ENCODE results near the gene ILDR2. TPM values are rescaled to one million over a fixed set of nuclear protein-coding genes. Genes with fewer than 3 reads are reported as not detected.
"Not testable (repeated sequence)": the region's sequence is repeated elsewhere in the genome, so short reads cannot be mapped to it uniquely, and the experiment has no call there.

The ILDR2 gene
- total RNA-seq, 2 donors from 2014 or later: 10.2 to 14.6 TPM

- Mint-ChIP-seq H3K27ac (no peak overlapping the region), H3K36me3 (no peaks in the 10 kb centered on the region), H3K9me3 (no peaks in the 10 kb centered on the region)
- ATAC-seq (peak; percentile 51 to 82), DNase-seq (ENCODE audit: low spot score in 2 of 2) (peak in 1 of 2 donors; percentile 54)
Measured at GRCh38 chr1:166884040-166884642, 91.2 kb downstream of the ILDR2 start.

- ATAC-seq (no peak), DNase-seq (ENCODE audit: low spot score in 2 of 2) (no peak)
- no peaks in the 10 kb centered on the region for H3K9me3 Mint-ChIP-seq
- no peak overlapping the region for H3K27ac Mint-ChIP-seq
- peaks cover 0 to 4% of the 10 kb centered on the region in 2 donors for H3K36me3 Mint-ChIP-seq
Measured at GRCh38 chr1:166882893-166883292, 92.4 kb downstream of the ILDR2 start.

GRCh38 chr1:166878173-166878917 is 97.0 kb downstream of the ILDR2 start:
- not testable (repeated sequence) for DNase-seq (ENCODE audit: low spot score in 2 of 2); ATAC-seq; H3K27ac Mint-ChIP-seq; H3K36me3 Mint-ChIP-seq; H3K9me3 Mint-ChIP-seq

DNA sequence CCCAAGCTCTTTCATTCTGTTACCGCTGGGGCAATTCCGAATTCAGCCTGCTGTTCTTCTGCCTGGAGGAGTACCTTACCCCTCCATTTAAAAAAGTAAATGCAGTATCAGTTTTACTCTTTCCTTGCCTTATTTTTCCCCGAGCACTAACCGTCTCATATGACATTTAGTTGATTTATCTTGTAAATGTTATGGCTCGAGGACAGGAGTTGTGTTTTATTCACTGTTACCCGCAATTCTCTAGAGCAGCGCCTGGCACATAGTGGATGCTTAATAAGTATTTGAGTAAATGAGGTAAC is 98.9 kb downstream of the ILDR2 start:
- peak overlapping the region; percentile 90 to 99 for H3K27ac Mint-ChIP-seq
- ATAC-seq (peak in 1 of 2 donors; percentile 7), DNase-seq (ENCODE audit: low spot score in 2 of 2) (no peak)
- peaks cover 9 to 19% of the 10 kb centered on the region in 2 donors for H3K36me3 Mint-ChIP-seq
- no peaks in the 10 kb centered on the region for H3K9me3 Mint-ChIP-seq

DNA sequence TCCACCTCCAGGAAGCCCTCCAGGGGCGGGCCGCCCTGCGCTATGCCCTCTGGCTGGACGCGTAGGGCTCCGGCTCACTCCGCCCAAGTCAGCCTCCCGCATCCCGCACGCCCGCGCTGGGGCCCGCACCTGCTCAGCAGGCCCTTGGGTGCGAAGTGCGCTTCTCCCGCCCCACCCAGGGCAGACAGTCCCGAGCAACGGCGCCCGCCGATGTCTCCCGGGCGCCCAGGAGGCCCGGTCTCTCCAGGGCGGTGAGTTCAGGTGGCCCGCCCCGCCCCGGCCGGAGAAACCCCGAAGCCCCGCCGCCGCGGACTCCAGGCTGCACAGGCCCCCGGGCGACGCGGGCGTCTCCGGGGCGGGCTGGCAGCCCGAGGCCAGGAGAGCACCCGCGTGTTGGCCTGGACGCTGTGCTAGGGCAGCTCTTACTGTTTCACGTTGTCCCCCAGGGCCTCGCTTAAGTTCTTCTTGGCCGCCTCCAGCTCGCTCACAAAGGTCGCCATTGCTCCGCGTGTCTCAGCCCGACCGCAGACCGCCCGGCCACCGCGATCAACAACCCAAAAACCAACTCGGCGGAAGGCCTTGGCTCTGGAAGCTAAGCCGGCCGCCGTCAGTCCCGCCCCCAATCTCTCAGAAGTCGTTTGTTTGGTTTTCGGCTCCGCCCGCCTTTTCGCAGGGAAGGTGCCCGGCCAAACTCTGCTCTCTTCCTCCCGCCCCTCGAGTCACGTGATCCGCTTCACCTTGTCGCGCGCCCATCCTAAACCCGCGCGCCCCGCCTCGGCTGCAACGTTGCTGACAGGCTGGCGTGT is 99.4 kb downstream of the ILDR2 start, which contains the start of gene TADA1:
TADA1 (minus strand) TSS at position 531 of the 806 bp plus-strand sequence; CDS start at position 500, 31 bp downstream.
- ATAC-seq (peak; percentile 88 to 91), DNase-seq (ENCODE audit: low spot score in 2 of 2) (peak; percentile 95 to 98)
- no peaks in the 10 kb centered on the region for H3K9me3 Mint-ChIP-seq
- peaks cover 9 to 19% of the 10 kb centered on the region in 2 donors for H3K36me3 Mint-ChIP-seq
- peak within 1 kb of the TSS; percentile 90 to 99 for H3K27ac Mint-ChIP-seq

DNA sequence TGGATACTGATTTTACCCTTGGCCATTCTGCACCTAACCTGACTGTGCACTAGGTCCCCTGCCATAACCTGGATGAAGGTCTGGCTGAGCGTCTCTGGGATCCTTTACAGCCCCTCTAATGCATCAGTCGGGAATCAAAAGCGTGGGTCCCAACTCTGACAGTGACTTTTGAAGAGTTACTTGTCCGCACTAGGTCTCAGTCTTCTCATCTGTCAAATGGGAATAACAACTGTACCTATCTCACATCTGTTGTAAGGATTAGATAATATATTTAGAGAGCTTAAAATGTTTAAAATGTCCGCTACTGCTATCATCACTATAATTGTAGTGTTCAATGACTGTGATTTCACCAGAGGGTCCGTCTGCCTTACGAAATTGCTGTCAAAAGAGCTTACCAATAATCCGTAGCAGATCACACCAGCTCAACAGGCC is 100.0 kb downstream of the ILDR2 start:
- no peak for ATAC-seq
- DNase-seq (ENCODE audit: low spot score in 2 of 2): no peak
- H3K9me3 Mint-ChIP-seq: no peaks in the 10 kb centered on the region
- peaks cover 9 to 19% of the 10 kb centered on the region in 2 donors for H3K36me3 Mint-ChIP-seq
- H3K27ac Mint-ChIP-seq: peak overlapping the region; percentile 90 to 91

- ATAC-seq (no peak), DNase-seq (ENCODE audit: low spot score in 2 of 2) (no peak)
- Mint-ChIP-seq H3K9me3 (no peaks in the 10 kb centered on the region), H3K36me3 (peaks cover 9 to 19% of the 10 kb centered on the region in 2 donors), H3K27ac (peak overlapping the region in 1 of 2 donors; percentile 91)
Measured at GRCh38 chr1:166874464-166874863, 100.9 kb downstream of the ILDR2 start.

GRCh38 chr1:166870584-166870983 is 104.8 kb downstream of the ILDR2 start:
- peak overlapping the region in 1 of 2 donors; percentile 26 for H3K27ac Mint-ChIP-seq
- peaks cover 0 to 19% of the 10 kb centered on the region in 2 donors for H3K36me3 Mint-ChIP-seq
- H3K9me3 Mint-ChIP-seq: no peaks in the 10 kb centered on the region
- DNase-seq (ENCODE audit: low spot score in 2 of 2) (no peak), ATAC-seq (no peak)

GRCh38 chr1:166869318-166870099 is 105.8 kb downstream of the ILDR2 start:
- peak; percentile 16 to 40 for ATAC-seq

GRCh38 chr1:166868639-166869038 is 106.7 kb downstream of the ILDR2 start:
- H3K27ac Mint-ChIP-seq: peak overlapping the region in 1 of 2 donors; percentile 58
- ATAC-seq (no peak), DNase-seq (ENCODE audit: low spot score in 2 of 2) (no peak)
- H3K9me3 Mint-ChIP-seq: no peaks in the 10 kb centered on the region
- H3K36me3 Mint-ChIP-seq: peaks cover 0 to 13% of the 10 kb centered on the region in 2 donors

More at GRCh38 chr1:166869318-166870099, 105.8 kb downstream of the ILDR2 start:
- no peaks in the 10 kb centered on the region for H3K9me3 Mint-ChIP-seq
- H3K36me3 Mint-ChIP-seq: peaks cover 0 to 11% of the 10 kb centered on the region in 2 donors
- no peak for DNase-seq (ENCODE audit: low spot score in 2 of 2)
- H3K27ac Mint-ChIP-seq: peak overlapping the region in 1 of 2 donors; percentile 58

DNA sequence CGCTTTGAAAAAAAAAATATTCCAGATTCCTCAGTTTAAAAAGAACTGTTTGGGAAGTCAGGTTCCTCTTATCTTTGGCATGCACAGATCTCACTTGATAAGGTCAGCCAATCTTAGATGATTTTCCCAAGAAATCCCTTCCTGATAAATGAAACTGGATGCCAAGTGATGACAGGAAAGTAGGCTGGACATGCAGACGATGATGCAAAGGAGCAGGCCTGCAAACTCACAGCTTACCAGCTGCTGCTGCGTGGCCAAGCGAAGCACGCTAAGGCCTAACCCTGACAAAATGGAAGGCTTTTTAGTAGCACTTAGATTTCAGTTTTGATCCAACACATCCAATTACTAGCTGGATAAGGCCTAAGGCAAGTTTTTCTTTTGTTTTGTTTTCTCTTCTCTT is 109.4 kb downstream of the ILDR2 start:
- no peak overlapping the region for H3K27ac Mint-ChIP-seq
- DNase-seq (ENCODE audit: low spot score in 2 of 2): no peak
- H3K36me3 Mint-ChIP-seq: peaks cover 5 to 18% of the 10 kb centered on the region in 2 donors
- ATAC-seq: no peak
- H3K9me3 Mint-ChIP-seq: no peaks in the 10 kb centered on the region

DNA sequence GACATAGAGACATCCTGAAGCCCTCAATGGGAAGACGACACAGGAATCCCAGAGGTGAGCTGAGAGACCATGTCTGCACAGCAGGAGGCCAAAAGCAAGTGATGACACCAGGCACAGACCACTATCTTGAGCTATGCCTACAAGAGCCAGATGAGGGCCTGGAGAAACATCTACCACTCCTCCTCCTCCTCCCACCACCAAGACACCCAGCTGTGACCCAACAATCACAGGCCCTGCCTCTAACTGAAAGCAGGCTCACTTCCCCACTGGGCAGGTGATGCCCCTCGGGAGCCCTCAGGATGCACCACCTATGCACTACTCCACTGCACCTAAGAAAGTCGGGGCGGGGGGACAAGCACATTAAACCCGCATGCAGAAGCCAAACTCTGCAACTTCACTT is 115.7 kb downstream of the ILDR2 start:
- no peaks in the 10 kb centered on the region for H3K9me3 Mint-ChIP-seq
- peak overlapping the region in 1 of 2 donors; percentile 6 for H3K27ac Mint-ChIP-seq
- DNase-seq (ENCODE audit: low spot score in 2 of 2) (no peak), ATAC-seq (no peak)
- H3K36me3 Mint-ChIP-seq: peaks cover 12 to 18% of the 10 kb centered on the region in 2 donors

GRCh38 chr1:166858726-166859419 is 116.5 kb downstream of the ILDR2 start:
- Mint-ChIP-seq H3K9me3 (no peaks in the 10 kb centered on the region), H3K36me3 (peaks cover 15 to 24% of the 10 kb centered on the region in 2 donors), H3K27ac (peak overlapping the region; percentile 6 to 16)
- no peak for DNase-seq (ENCODE audit: low spot score in 2 of 2)
- no peak for ATAC-seq
